ENCODE measurements around the gene RTN4. TPM values are rescaled to one million over a fixed set of nuclear protein-coding genes. Genes with fewer than 3 reads are reported as not detected.
"Not testable (repeated sequence)": the region's sequence is repeated elsewhere in the genome, so short reads cannot be mapped to it uniquely, and the experiment has no call there.

Gene RTN4
- total RNA-seq, 1 donor from 2014 or later = 106 TPM

DNA sequence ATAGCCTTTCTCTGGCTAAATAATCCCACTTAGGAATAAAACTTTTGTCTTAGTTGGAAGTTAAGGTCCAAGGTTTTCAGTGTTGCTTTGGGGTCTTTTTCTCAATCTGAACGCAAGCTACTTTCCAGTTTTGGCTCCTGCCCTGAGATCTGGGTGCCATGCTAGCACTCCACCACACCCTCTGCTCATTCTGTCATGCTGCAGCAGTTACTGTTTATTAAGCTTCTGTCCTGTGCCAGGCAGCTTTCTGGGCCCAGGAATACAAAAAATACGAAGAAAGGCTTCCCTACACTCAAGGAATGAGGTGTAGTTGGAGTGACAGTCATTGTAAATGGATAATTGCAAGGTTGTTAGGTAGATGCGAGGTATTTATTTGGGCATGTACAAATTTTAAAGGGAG, 46.3 kb upstream of the RTN4 start:
- H3K36me3 ChIP-seq (ENCODE audit: control insufficient read depth, insufficient read depth, low read length) = no peaks in the 10 kb centered on the region
- TF ChIP-seq CTCF (IDR thresholded peaks at IDR 0.05; ENCODE audit: insufficient read depth, low read length, severe bottlenecking) = no peak
- no peak overlapping the region for H3K4me3 ChIP-seq (ENCODE audit: low read depth, low read length)
- FAIRE-seq (no peak), DNase-seq (ENCODE audit: low read depth) (no peak)
- no peaks in the 10 kb centered on the region for H3K27me3 ChIP-seq (ENCODE audit: control insufficient read depth, insufficient read depth, low read length)

GRCh38 chr2:55093381-55093780, 43.1 kb upstream of the RTN4 start:
- Histone ChIP-seq H3K4me3 (ENCODE audit: low read depth, low read length) (no peak overlapping the region), H3K36me3 (ENCODE audit: control insufficient read depth, insufficient read depth, low read length) (no peaks in the 10 kb centered on the region), H3K27me3 (ENCODE audit: control insufficient read depth, insufficient read depth, low read length) (no peaks in the 10 kb centered on the region)
- DNase-seq (ENCODE audit: low read depth) (peak; percentile 85), FAIRE-seq (no peak)
- no peak for TF ChIP-seq CTCF (IDR thresholded peaks at IDR 0.05; ENCODE audit: insufficient read depth, low read length, severe bottlenecking)

DNA sequence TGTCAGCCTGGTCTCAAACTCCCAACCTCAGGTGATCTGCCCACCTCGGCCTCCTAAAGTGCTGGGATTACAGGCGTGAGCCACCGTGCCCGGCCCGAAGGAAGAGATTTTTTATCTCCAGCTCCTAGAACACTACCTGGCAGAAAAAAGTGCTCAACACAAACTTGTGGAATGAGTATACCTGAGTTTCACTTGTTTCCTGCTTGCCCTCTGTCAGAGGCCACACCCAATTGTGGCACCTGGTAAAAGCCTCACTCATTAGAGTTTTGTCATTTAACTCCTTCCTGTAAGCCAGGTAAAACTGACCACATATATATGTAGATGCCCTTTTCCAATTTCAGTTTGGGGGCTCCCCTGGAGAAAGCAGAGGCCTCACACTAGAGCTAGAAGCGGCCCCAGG, 42.2 kb upstream of the RTN4 start:
- no peak for FAIRE-seq

DNA sequence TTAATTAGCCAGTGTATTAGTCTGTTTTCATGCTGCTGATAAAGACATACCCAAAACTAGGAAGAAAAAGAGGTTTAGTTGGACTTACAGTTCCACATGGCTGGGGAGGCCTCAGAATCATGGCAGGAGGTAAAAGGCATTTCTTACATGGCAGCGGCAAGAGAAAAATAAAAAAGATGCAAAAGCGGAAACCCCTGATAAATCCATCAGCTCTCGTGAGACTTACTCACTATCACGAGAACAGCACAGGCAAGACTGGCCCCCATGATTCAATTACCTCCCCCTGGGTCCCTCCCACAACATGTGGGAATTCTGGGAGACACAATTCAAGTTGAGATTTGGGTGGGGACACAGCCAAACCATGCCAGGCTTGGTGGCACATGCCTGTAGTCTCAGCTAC, 41.4 kb upstream of the RTN4 start:
- DNase-seq (ENCODE audit: low read depth); H3K27me3 ChIP-seq (ENCODE audit: control insufficient read depth, insufficient read depth, low read length); H3K36me3 ChIP-seq (ENCODE audit: control insufficient read depth, insufficient read depth, low read length); FAIRE-seq; H3K4me3 ChIP-seq (ENCODE audit: low read depth, low read length): not testable (repeated sequence)

More for the DNA sequence above, 42.2 kb upstream of the RTN4 start:
- no peaks in the 10 kb centered on the region for H3K27me3 ChIP-seq (ENCODE audit: control insufficient read depth, insufficient read depth, low read length)
- peak; percentile 65 for DNase-seq (ENCODE audit: low read depth)
- no peak for TF ChIP-seq CTCF (IDR thresholded peaks at IDR 0.05; ENCODE audit: insufficient read depth, low read length, severe bottlenecking)
- no peak overlapping the region for H3K4me3 ChIP-seq (ENCODE audit: low read depth, low read length)
- H3K36me3 ChIP-seq (ENCODE audit: control insufficient read depth, insufficient read depth, low read length) = no peaks in the 10 kb centered on the region

DNA sequence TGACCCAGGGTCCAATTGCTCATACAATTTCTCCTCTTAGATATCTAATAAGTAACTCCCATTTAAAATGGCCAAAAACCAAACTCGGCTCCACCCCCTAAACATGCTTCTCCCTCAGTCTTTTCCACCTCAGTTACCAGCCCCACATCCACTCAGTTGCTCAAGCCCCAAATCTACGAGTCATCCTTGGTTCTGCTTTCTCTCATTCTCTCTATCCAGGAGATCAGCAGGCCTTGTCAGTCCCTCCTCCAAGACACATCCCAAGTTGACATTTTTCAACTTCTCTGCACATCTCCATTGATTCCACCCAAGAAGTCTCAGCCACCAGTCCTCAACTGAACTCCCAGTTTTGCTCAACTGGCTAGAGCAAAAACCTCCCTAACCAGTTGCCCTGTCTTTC, 40.5 kb upstream of the RTN4 start:
- no peak overlapping the region for H3K4me3 ChIP-seq (ENCODE audit: low read depth, low read length)
- DNase-seq (ENCODE audit: low read depth) (peak; percentile 52), FAIRE-seq (no peak)
- H3K36me3 ChIP-seq (ENCODE audit: control insufficient read depth, insufficient read depth, low read length) = no peaks in the 10 kb centered on the region
- no peak for TF ChIP-seq CTCF (IDR thresholded peaks at IDR 0.05; ENCODE audit: insufficient read depth, low read length, severe bottlenecking)
- no peaks in the 10 kb centered on the region for H3K27me3 ChIP-seq (ENCODE audit: control insufficient read depth, insufficient read depth, low read length)

- FAIRE-seq (no peak), DNase-seq (ENCODE audit: low read depth) (no peak)
- no peak for TF ChIP-seq CTCF (IDR thresholded peaks at IDR 0.05; ENCODE audit: insufficient read depth, low read length, severe bottlenecking)
- H3K36me3 ChIP-seq (ENCODE audit: control insufficient read depth, insufficient read depth, low read length) = no peaks in the 10 kb centered on the region
- H3K27me3 ChIP-seq (ENCODE audit: control insufficient read depth, insufficient read depth, low read length) = no peaks in the 10 kb centered on the region
- H3K4me3 ChIP-seq (ENCODE audit: low read depth, low read length) = no peak overlapping the region
Measured at GRCh38 chr2:55089726-55090125, 39.5 kb upstream of the RTN4 start.

Data from bronchial epithelial cell (primary cell).